ENCODE data around the gene FSD1. TPM values are rescaled to one million over a fixed set of nuclear protein-coding genes. Genes with fewer than 3 reads are reported as not detected.

FSD1 gene
- total RNA-seq, 4 donors from 2014 or later, result not detected

GRCh38 chr19:4367781-4368127 lies 63.4 kb downstream of the FSD1 start:
- peak overlapping the region; percentile 32 to 94 (median 86) for H3K27ac ChIP-seq
- H3K9me3 ChIP-seq, result no peaks in the 10 kb centered on the region
- ATAC-seq, result no peak
- peak in 1 of 2 donors; percentile 36 for DNase-seq
- intact Hi-C loops (cut with DNase I; ENCODE audit: low total_unique reads), result no loop called here
- in situ Hi-C loops (cut with MboI; ENCODE audit: low sequenced_read_pairs in 4 of 4), result no loop called here
- no peaks in the 10 kb centered on the region for H3K27me3 ChIP-seq
- H3K36me3 ChIP-seq, result peaks cover 0 to 35% of the 10 kb centered on the region in 2 donors
- no peak overlapping the region for H3K4me3 ChIP-seq
- TF ChIP-seq CTCF (IDR thresholded peaks at IDR 0.05 in 4 of 5, conservative IDR thresholded peaks at IDR 0.05 in 1 of 5) (no peak), POLR2A (IDR thresholded peaks at IDR 0.05) (no peak)
- peaks cover 53 to 61% of the 10 kb centered on the region in 2 donors for H3K4me1 ChIP-seq

DNA sequence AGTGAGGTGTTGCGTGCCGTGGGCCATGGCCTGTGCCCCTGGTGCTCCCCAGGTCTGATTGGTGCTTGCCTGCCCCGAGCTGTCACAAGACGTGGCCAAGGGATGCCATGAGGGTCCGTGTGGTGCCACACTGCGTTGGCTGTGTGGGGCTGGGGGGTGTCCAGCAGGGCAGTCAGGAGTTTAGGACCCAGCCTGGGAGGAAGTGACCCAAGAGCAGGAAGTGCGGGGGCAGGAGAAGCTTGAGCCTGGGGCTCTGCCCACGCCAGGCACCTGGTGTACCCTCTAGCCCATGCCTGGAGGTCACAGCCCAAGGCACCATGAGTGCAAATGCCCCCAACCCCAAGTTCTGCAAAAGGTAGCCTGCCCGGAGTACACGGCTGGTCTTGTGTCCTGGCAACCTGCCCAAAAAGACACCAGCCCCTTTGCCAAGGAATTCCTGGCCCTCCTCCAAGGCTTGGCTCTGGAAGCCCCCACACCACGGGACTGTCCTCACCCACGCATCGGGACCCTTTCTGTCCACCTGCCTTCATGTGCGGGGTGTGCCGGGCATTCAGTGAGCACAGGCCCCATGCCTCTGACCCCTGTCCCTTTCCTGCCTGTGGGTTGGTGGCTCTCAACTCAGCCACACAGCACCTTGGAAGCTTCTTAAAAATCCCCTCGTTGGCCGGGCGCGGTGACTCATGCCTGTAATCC lies 63.9 kb downstream of the FSD1 start:
- no peaks in the 10 kb centered on the region for H3K27me3 ChIP-seq
- TF ChIP-seq POLR2A (IDR thresholded peaks at IDR 0.05) (no peak), CTCF (IDR thresholded peaks at IDR 0.05 in 4 of 5, conservative IDR thresholded peaks at IDR 0.05 in 1 of 5) (no peak)
- H3K4me1 ChIP-seq, result peaks cover 58 to 66% of the 10 kb centered on the region in 2 donors
- H3K4me3 ChIP-seq, result no peak overlapping the region
- peak overlapping the region; percentile 32 to 94 (median 86) for H3K27ac ChIP-seq
- intact Hi-C loops (cut with DNase I; ENCODE audit: low total_unique reads) (no loop called here), in situ Hi-C loops (cut with MboI; ENCODE audit: low sequenced_read_pairs in 4 of 4) (no loop called here)
- ATAC-seq, result no peak
- H3K9me3 ChIP-seq, result no peaks in the 10 kb centered on the region
- peaks cover 0 to 30% of the 10 kb centered on the region in 2 donors for H3K36me3 ChIP-seq
- DNase-seq, result no peak

GRCh38 chr19:4369109-4369887 lies 64.9 kb downstream of the FSD1 start:
- Histone ChIP-seq H3K4me3 (peak overlapping the region; percentile 6 to 30 (median 23)), H3K36me3 (peaks cover 0 to 20% of the 10 kb centered on the region in 2 donors), H3K27ac (peak overlapping the region; percentile 83 to 95 (median 92)), H3K27me3 (no peaks in the 10 kb centered on the region), H3K9me3 (no peaks in the 10 kb centered on the region), H3K4me1 (peaks cover 68 to 76% of the 10 kb centered on the region in 2 donors)
- DNase-seq, result peak in 1 of 2 donors; percentile 39
- intact Hi-C loops (cut with DNase I; ENCODE audit: low total_unique reads), result no loop called here
- in situ Hi-C loops (cut with MboI; ENCODE audit: low sequenced_read_pairs in 4 of 4), result no loop called here
- ATAC-seq, result no peak
- TF ChIP-seq POLR2A (IDR thresholded peaks at IDR 0.05), result no peak
- no peak for TF ChIP-seq CTCF (IDR thresholded peaks at IDR 0.05 in 4 of 5, conservative IDR thresholded peaks at IDR 0.05 in 1 of 5)

DNA sequence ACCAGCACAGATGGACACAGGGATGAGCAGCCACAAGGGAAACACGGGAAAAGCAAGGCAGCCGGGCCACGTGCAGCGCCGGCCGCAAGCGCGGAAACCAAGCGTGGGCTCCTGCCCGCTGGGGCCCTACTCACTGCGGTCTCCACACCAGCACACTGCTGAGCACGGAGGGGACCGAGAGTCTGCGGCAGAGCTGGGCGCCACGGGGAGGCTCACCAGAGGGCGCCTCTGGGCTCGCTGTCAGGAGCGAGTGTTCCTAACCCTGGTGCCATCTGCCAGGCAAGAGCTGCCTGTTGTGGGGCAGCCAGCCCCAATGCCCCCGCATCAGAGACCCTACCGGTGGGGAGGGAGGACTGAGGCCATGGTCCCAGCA lies 65.5 kb downstream of the FSD1 start:
- ATAC-seq (peak in 1 of 2 donors; percentile 31), DNase-seq (peak in 1 of 2 donors; percentile 68)
- no peaks in the 10 kb centered on the region for H3K9me3 ChIP-seq
- H3K36me3 ChIP-seq, result peaks cover 0 to 17% of the 10 kb centered on the region in 2 donors
- in situ Hi-C loops (cut with MboI; ENCODE audit: low sequenced_read_pairs in 4 of 4), result no loop called here
- H3K4me1 ChIP-seq, result peaks cover 74 to 82% of the 10 kb centered on the region in 2 donors
- H3K27me3 ChIP-seq, result no peaks in the 10 kb centered on the region
- TF ChIP-seq POLR2A (IDR thresholded peaks at IDR 0.05), result no peak
- peak; percentile 31 to 65 (median 61) for TF ChIP-seq CTCF (IDR thresholded peaks at IDR 0.05 in 4 of 5, conservative IDR thresholded peaks at IDR 0.05 in 1 of 5)
- peak overlapping the region; percentile 83 to 95 (median 92) for H3K27ac ChIP-seq
- intact Hi-C loops (cut with DNase I; ENCODE audit: low total_unique reads), result loop anchor here (1.0 to 2.0 kb wide), 2 partner anchors 27 to 30 kb away; partner anchors contain the start of genes MPND and SH3GL1
- H3K4me3 ChIP-seq, result peak overlapping the region in 3 of 4 donors; percentile 6 to 30 (median 27)
